Body of pancreas (tissue), 4 donors: Measurements from ENCODE around the gene SOX18. TPM values are rescaled to one million over a fixed set of nuclear protein-coding genes. Genes with fewer than 3 reads are reported as not detected.

ENCODE experiments used
- ATAC-seq: fragments of 150-250 bp; one replicate; pipeline ENCODE4 v1.9.1; 2016
- DNase-seq, 4 donors: peaks; one replicate each; pipeline ENCODE4 v3.0.0-alpha.2; 2019
- H3K27ac ChIP-seq, 4 donors: fragments of 200-600 bp; sonication (generic); 1 replicate in 3 of 4; 2 replicates in 1 of 4; pipeline versions ENCODE4 v1.5.1 to v1.6.1; 2016 to 2019; ENCODE audit warnings: mild to moderate bottlenecking in 1 of 4, mixed read lengths in 1 of 4, moderate library complexity in 1 of 4
- H3K27me3 ChIP-seq, 2 donors: fragments of 200-600 bp; sonication (generic); one replicate each; pipeline ENCODE4 v1.6.0; 2016; ENCODE audit warnings: mild to moderate bottlenecking in 1 of 2
- H3K36me3 ChIP-seq, 2 donors: fragments of 200-600 bp; sonication (generic); replicated peaks in 1 of 2; 2 replicates each; pipeline ENCODE4 v1.5.1; 2016; ENCODE audit warnings: low read depth in 2 of 2; ENCODE audit not compliant: insufficient read depth in 1 of 2
- H3K4me1 ChIP-seq: fragments of 200-600 bp; sonication (generic); one replicate; pipeline ENCODE4 v1.6.0; 2016
- H3K4me3 ChIP-seq, 2 donors: fragments of 200-600 bp; sonication (generic); 1 replicate in 1 of 2; 2 replicates in 1 of 2; pipeline ENCODE4 v1.5.1; 2016 to 2019
- H3K9me3 ChIP-seq, 3 donors: fragments of 200-600 bp; sonication (generic); 1 replicate in 2 of 3; 2 replicates in 1 of 3; pipeline ENCODE4 v1.5.1; 2016
- CTCF ChIP-seq, 7 experiments: fragments of 450-650 bp in 4 of 7; fragments of 200-600 bp in 3 of 7; sonication (generic) in 3 of 7; IDR thresholded peaks; one replicate each; pipeline ENCODE4 v1.5.1; 2016 to 2019; ENCODE audit warnings: antibody characterized with exemption in 7 of 7
- POLR2A ChIP-seq, 3 donors: fragments of 450-650 bp; IDR thresholded peaks; one replicate each; pipeline ENCODE4 v1.6.1; 2016; ENCODE audit warnings: antibody characterized with exemption in 3 of 3, mild to moderate bottlenecking in 2 of 3
- WGBS, 2 donors: methylation state at CpG; one replicate each; pipeline ENCODE4 v1.1.5; 2017; 5-methylcytosine and 5-hydroxymethylcytosine counted together
- intact Hi-C: fragments of 100-400 bp; cut with DNase I; formaldehyde crosslinking; loops from one replicate; pipeline ENCODE4 v1.15.1; 2023
- total RNA-seq, 2 donors: library from RNA; depleted of rRNA; stranded (reverse); fragments of >200 nt; gene quantifications; one replicate each; pipeline ENCODE4 v1.1.0, GENCODE V29; 2016

The SOX18 gene
- total RNA-seq, 2 donors from 2014 or later: 6.5 to 17.1 TPM

- H3K9me3 ChIP-seq: no peaks in the 10 kb centered on the region
- no peaks in the 10 kb centered on the region for H3K36me3 ChIP-seq
- intact Hi-C loops: no loop called here
- no peak for ATAC-seq
- DNase-seq: no peak
- peaks cover 34% of the 10 kb centered on the region for H3K4me1 ChIP-seq
- H3K27ac ChIP-seq: no peak overlapping the region
- H3K4me3 ChIP-seq: no peak overlapping the region
- 56 to 66% methylated on average over 7 to 14 of the region's 15 CpGs for WGBS, 2 donors
- TF ChIP-seq POLR2A (IDR thresholded peaks at IDR 0.05): no peak
- no peak for TF ChIP-seq CTCF (IDR thresholded peaks at IDR 0.05)
- H3K27me3 ChIP-seq: peaks cover 0 to 5% of the 10 kb centered on the region in 2 donors
Observed at GRCh38 chr20:64041040-64041780, 8.2 kb downstream of the SOX18 start.

GRCh38 chr20:64040231-64041039 lies 9.0 kb downstream of the SOX18 start:
- Histone ChIP-seq H3K9me3 (no peaks in the 10 kb centered on the region), H3K27me3 (peaks cover 0 to 5% of the 10 kb centered on the region in 2 donors), H3K36me3 (no peaks in the 10 kb centered on the region), H3K4me1 (peaks cover 34% of the 10 kb centered on the region), H3K4me3 (no peak overlapping the region), H3K27ac (no peak overlapping the region)
- no peak for TF ChIP-seq POLR2A (IDR thresholded peaks at IDR 0.05)
- ATAC-seq: no peak
- DNase-seq: no peak
- WGBS, 2 donors: 63 to 74% methylated on average over 5 to 9 of the region's 12 CpGs
- intact Hi-C loops: no loop called here

GRCh38 chr20:64039293-64040160 lies 9.9 kb downstream of the SOX18 start:
- Histone ChIP-seq H3K9me3 (no peaks in the 10 kb centered on the region), H3K36me3 (no peaks in the 10 kb centered on the region), H3K27ac (peak overlapping the region; percentile 25 to 82 (median 58)), H3K4me3 (no peak overlapping the region), H3K27me3 (peaks cover 0 to 5% of the 10 kb centered on the region in 2 donors), H3K4me1 (peaks cover 34% of the 10 kb centered on the region)
- 10 to 14% methylated on average over 4 to 17 of the region's 17 CpGs for WGBS, 2 donors
- peak; percentile 29 for ATAC-seq
- intact Hi-C loops: loop anchor here (5.0 kb wide), 1 partner anchor 78 kb away; no protein-coding TSS in a partner anchor
- DNase-seq: no peak
- TF ChIP-seq CTCF (IDR thresholded peaks at IDR 0.05) (peak in 1 of 7 experiments; percentile 4), POLR2A (IDR thresholded peaks at IDR 0.05) (no peak)

- intact Hi-C loops: loop anchor here (5.0 kb wide), 1 partner anchor 79 kb away; no protein-coding TSS in a partner anchor
- no peaks in the 10 kb centered on the region for H3K9me3 ChIP-seq
- peak; percentile 85 for ATAC-seq
- DNase-seq: peak; percentile 75 to 82 (median 77)
- peaks cover 0 to 2% of the 10 kb centered on the region in 2 donors for H3K36me3 ChIP-seq
- peaks cover 0 to 5% of the 10 kb centered on the region in 2 donors for H3K27me3 ChIP-seq
- WGBS, 2 donors: 0 to 1% methylated on average over 3 to 91 of the region's 91 CpGs
- H3K4me3 ChIP-seq: peak overlapping the region in 1 of 2 donors; percentile 22
- peak overlapping the region; percentile 25 to 82 (median 58) for H3K27ac ChIP-seq
- peaks cover 34% of the 10 kb centered on the region for H3K4me1 ChIP-seq
- TF ChIP-seq CTCF (IDR thresholded peaks at IDR 0.05) (peak; percentile 66 to 79 (median 75)), POLR2A (IDR thresholded peaks at IDR 0.05) (peak in 1 of 3 donors; percentile 52)
Observed at GRCh38 chr20:64038565-64039292, 10.7 kb downstream of the SOX18 start.
